GM18520 (cell line): ENCODE data around the gene NPTX1.

ENCODE experiments used
- ATAC-seq: cut with Tn5 transposase; IDR thresholded peaks from one replicate; pipeline ENCODE4 v1.9.1; 2021; ENCODE audit not compliant: unreplicated experiment

Gene NPTX1

DNA sequence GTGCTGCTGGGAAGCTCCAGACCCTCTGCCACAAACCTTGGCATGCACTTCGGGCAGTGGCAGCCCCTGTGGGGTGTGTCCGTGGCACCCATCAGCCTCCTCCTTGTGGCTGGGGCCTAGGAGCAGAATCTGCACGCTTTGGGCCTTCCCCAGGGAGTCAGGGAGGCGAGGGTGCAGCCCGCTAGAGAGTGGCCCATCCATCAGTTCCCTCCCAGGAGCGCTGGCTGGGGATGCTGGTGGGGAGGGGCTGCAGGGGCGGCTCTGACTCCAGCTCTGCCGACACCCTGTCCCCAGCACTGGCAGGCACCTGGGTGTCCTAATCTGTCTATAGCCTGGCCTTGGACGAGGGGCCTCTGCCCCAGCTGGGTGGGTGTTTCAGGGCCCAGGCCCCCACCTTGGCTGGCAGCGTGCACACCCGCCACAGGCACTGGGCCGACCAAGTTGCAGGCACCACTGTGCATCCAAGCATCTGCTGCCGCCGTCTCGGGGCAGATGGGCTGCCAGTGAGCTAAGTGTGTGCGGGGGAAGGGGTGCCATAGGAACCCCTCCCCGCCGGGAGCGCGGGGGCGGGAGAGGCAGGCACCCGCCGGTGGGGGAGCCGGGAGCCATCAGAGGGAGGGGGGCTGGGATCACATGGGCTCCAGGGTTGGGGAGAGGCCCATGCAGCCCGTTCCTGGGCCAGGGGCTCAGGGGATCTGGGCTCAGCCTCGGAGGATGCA is 31.2 kb downstream of the NPTX1 start:
- ATAC-seq = no peak

DNA sequence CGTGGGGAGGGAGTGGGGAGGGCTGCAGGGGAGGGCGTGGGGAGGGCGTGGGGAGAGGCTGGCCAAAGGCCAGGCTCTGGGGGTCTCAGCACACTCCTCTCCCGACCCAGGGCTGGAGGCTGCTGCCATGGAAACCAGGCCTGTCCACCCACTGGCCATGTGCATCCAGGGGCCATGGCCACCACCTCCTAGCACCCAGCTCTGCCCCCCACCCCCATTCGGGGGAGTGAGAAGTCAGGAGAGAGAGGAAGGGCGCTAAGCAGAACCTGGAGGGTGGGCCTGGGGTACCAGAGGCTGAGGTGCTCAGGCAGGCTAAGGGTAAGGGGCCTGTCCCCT is 31.8 kb downstream of the NPTX1 start:
- ATAC-seq = no peak

DNA sequence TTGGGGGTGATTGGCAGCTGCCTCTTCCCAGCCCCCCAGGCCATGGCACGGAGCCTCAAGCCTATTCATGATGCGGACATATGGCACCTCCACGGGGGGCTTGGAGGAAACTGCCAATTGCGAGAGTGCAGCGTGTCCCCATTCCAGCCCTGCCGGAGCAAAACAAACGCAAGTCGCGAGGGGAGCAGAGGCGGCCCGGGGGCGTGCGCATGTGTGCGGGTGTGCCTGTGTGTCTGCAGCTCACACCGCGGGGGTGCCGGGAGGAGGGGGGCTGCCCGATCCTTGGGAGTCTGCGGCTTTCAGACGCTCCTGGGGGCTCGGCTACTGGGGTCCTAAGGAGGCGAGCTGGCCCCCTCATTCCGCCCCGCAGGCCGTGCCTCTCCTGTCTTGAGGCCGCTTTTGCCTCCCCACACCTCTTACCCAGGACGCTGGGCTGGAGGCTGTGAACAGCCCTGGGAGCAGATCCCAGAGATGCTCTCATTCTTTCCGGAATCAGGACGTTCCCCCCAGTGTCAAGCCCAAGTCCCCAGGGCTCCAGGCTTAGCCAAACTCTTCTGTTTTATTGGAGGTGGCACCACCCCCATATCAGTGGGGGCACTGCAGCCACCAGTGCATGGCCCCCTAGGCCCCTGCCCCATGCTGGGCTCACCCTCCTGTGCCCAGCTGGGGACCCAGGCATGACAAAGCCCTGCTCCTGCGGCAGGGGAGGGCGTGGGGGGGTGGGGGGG is 32.3 kb downstream of the NPTX1 start:
- ATAC-seq = no peak

DNA sequence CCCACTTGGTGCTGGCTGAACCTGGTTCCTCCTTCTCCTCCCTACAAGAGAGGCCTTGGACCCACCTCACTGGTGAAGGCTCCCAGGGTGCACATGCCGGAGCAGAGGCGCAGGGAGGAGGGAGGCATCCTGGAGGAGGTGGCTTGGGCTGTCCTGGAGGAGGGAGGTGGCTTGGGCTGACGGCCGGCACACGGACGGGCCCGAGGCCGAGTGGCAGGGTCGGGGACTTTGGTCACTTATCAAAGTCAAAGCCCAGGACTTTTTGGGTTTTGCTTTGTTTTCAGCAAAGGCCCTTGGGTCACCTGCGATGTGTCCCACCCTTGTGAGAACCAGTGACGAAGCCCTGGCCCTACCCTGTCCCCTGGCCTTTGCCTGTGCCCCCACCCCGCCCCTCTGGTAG is 32.9 kb downstream of the NPTX1 start:
- ATAC-seq = no peak

DNA sequence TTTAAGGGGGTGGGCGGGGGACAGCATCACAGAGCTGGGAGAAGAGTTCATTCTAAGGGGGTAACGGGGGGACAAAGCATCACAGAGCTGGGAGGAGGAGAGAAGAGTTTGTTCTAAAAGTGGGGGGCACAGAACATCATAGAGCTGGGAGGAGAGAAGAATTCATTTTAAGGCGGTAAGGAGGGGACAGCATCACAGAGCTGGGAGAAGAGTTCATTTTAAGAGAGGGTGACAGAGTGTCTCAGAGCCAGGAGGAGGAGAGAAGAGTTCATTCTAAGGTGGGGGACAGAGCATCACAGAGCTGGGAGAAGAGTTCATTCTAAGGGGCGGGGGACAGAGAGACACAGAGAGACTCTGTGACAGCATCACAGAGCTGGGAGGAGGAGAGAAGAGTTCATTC is 33.6 kb downstream of the NPTX1 start:
- no peak for ATAC-seq

DNA sequence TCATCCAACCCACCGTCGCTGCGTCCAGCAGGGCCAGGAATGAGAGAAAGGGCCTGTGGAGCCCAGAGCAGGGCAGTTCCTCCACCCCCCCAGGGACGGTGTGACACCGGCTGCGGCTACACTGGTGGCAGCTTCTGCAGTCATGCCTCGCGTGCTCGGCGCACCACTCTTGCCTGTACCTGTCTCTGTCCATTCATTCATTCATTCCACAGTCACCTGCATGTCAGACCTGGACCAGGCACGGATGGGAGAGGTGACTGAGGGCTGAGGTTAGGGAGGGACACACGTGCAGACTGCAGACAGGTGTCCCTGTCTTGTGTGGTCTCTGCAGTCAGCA is 34.1 kb downstream of the NPTX1 start:
- no peak for ATAC-seq

DNA sequence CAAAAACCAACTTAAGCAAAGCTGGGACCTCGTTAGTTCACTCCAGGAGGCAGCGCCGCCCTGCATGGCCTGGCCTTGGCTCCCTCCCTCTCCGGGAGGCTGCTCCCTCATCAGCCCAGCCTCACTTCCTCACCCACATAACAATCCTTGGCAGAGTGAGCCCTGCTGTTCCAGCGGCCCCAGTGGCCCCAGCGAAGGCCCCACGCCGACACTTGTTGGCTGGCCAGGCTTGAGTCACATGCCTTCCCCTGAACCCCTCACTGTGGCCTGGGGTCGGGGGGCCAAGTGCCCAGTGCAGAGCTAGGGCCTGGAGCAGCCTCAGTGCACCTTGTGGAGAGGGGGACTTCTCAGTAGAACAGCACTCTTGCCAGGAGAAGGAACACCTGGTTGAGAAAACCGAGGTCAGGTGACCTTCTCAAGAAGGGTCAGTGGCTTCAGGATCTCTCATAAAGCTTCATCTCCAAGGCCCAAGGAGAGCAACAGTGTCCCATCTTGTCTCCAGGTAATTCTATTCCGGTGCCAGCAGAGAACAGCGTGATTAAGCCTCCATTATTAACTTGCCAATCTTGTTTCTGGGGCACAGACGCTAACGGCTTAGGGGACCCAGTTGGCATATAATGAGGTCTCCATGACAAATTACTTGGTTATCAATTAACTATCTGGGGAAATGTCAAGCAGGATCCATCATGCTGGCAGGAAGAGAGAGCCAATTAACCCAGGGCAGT is 34.6 kb downstream of the NPTX1 start:
- ATAC-seq = no peak

DNA sequence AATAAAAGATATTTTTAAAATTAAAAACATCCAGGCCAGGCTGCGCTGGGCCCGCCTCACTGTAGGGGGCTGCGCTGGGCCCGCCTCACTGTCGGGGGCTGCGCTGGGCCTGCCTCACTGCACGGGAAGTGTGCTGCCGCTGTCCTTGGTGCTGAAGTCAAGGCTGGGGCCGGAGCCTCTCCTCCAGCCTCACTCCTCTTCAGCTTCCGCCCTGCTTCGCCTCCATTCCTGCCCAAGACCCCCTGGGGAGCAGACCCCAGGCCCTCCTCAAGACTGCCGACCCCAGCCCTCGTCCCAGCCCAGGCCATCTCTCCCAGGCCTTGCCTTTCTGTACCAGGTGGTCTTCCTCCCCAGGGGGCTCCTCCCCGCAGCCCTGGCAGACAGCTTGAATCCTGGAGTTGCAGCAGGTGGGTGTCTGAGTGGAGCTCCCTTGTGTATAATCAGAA is 35.3 kb downstream of the NPTX1 start:
- no peak for ATAC-seq

DNA sequence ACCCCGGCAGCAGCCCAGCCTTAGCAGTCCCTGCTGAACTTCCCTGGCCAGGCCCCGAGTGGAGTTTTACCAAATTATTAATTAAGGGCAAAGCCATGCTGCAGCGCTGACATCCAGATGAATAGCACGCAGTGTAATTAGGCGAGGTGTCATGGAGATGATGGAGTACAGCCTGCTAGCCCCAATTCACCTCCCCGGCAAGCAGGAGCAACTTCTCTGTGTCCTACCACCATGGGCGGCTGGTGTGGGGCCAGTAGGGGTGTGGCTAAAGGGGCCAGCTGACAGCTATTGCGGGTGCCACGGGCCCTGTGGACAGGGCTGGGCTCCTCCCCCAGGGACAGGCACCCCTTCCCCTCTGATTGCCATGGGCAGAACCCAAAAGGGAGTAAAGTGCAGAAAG is 36.9 kb downstream of the NPTX1 start:
- no peak for ATAC-seq

DNA sequence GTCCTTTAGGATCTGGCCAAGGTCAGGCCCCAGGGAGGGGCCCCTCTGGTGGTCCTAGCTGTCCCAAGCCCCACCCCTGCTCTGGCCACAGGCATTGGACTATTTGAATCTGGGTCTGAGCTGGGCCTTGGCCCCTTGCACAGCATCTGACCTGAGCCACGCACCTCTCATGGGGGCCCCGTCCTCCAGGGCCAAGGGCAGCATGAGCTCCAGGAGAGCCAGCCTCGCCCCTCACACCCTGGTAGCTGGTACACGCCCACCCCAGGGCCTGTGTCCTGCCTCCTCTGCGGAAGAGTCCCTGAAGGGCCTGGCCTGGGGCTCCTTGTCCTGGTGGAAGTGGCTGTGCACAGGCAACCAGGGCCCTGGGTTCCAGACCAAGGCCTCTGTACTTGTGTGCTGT is 37.6 kb downstream of the NPTX1 start:
- ATAC-seq = no peak

DNA sequence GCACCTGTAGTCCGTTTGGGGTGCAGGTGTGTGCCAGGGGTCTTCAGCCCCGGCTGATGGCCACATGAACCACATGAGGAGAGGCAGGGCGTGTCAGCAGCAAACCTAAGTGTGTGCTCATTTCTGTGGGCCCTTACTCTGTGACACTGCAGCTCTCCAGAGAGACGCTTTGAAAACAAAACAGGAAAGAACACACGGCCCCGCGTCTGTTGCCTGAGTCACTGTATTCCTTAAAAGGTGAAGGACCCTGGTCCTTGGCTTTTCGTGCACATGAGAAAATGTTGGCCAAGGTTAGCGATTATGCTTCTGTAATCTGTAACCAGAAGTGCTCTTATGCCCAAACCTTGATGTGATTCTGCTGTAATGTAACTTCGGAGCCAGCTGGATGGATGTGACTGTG is 38.9 kb downstream of the NPTX1 start:
- ATAC-seq = no peak

DNA sequence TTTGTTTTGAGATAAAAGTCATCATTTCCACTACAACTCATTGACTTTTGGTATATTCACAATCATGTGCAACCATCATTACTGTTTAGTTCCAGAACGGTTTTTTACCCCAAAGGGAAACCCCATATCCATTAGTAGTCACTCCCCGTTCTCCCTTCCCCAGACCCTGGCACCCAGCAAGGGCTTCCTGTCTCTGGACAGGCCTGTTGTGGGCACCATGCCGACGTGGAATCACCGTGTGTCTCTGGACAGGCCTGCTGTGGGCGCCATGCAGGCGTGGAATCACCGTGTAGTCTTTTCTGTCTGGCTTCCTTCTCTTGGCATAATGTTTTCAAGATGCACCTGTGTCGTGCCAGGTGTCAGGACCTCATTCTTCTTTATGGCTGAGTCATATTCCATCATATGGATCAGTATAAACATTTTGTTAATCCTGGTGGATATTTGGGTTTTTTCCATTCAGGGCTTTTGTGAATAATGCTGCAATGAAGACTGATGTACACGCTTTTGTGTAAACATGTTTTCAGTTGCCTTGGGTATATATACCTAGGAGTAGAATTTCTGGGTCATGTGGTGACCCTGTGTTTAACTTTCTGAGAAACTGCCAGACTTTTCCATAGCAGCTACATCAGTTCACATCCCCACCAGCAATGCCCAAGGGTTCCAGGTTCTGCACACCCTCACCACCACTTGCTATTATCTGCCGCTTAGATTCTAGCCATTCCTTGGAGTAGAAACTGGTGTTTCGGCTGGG is 42.3 kb downstream of the NPTX1 start:
- ATAC-seq = no peak

DNA sequence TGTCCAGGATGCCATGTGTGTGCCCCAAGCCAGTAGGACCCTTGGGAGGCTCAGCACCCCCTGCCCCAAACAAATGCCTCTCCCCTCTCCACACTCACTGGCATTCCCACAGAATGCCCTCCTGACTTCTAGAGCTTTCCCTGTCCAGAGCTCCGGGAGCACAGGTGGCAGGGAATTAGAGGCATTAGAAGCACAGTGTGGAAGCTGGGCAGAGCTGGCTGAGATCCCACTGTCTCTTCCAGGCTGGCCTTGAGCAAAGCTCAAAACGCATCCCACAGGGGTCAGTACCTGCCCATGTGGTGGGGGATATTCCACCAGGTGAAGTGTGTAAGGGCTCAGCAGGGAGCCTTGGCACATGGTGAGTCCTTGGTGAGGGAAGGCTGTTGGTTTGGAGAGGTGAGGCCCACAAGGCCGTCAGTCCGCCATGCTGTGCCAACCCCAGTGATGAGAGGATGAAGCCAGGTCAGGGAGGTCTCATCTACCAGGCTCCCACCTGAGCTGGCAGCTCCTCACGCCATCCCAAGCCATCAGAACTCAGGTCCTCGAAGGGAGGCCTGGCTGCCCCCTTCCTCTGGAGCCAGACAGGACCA is 43.4 kb downstream of the NPTX1 start:
- ATAC-seq = no peak

DNA sequence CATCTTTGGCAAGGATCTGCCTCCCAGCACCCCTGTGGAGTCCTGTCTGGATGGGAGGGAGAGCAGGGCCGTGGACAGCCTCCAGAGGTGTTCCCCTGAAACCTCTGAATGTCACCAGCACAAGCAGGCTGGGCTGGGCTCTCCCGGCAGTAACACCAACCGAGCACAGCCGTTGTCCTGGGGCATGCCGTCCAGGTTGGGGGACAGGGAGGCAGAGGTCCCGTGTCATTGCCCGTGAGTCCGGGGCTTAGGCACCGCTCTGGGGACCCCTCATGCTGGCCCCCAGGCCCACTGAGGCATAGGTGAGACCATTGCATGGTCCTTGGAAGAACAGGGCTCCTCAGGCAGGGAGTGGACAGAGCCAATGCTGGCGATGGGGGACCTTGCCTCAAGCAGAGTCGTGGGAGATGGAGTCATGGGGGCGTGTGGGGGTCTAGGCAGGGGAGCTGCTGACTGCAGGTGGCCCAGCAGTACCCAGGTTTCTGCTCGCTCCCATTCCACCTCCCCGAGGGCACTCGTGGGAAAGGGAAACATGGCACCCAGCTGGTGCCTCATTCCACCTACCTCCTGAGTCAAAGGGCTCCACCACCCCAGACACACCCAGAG is 44.0 kb downstream of the NPTX1 start:
- ATAC-seq = no peak

DNA sequence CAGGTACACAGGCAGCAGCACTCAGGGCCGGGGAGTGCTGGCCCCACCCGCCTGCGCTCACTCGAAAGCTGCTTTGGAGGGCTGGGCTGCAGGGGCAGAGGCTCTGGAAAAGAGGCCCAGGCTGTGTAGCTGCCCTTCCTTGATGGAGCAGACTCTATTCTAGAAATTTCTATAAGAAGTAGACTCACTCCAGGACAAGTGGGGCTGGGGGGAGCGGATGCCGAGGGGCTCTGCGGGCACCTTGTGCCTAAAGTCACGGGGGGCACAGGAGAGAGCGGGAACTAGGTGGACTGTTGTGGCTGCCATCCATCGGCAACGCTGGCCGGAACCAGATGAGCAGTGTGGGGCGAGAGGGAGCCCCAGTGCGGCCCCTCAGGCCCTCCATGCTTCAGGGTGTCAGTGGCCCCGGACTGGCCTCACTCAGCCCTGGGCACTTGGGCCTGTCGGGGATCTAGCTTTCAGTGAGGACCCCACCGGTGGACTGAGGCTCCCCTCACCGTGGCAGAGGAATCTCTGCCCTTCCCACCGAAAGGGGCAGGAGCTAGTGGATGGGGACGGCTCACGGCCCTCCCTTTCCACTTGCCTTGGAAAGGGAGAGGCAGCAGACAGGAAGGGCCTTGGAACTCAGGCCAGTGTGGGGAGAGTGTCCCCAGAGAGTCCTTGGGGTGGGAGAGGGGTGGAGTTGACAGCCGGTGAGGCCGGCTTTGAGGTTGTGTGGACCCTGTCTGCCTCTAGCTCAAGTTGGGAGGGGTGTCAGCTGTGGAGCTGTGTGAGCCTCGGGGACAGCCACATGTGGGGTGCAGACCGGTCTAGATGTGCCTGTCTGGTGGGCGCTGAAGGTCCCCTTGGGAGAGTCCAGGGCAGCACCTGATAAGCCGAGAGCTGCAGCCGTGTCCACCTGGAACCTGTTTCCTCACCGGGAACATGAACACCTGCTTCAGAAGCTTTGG is 44.9 kb downstream of the NPTX1 start:
- ATAC-seq = no peak

DNA sequence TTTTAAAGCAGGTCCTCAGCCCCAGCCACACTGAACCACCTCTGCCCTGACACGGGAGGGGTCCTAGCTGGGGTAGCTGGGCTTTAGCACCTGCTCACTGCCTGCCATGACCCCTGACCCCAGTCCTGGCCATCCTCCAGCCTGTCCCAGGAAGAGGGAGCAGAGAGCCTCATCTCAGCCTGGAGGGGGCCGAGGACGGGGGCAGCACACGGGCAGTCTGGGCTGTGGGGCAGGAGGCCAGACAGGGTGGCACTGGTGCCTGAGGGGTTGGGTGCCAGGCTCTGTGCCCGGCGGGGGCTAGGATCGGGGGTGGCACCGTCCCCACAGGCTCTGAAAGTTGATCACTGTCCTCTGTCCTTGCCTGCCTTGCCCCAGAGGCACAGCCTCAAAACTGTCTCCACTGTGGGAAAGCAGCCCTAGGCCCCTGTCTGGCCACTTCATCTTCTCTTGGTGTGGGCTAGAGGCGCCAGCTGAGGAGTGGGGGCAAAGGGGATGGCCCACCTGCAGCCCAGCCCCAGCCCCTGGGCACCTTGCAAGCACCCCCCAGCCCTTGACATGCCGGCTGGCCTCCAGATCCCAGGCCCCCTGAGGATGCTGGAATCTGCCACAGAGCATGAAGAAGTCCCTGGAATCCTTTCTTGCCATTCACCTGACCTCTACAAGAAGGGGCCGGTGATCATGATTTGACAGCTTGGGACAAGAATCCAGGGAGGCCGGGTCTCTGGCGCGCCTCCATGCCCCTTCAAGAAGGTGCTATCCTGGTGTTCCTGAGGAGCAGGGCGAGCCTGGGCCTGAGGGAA is 45.8 kb downstream of the NPTX1 start:
- no peak for ATAC-seq

DNA sequence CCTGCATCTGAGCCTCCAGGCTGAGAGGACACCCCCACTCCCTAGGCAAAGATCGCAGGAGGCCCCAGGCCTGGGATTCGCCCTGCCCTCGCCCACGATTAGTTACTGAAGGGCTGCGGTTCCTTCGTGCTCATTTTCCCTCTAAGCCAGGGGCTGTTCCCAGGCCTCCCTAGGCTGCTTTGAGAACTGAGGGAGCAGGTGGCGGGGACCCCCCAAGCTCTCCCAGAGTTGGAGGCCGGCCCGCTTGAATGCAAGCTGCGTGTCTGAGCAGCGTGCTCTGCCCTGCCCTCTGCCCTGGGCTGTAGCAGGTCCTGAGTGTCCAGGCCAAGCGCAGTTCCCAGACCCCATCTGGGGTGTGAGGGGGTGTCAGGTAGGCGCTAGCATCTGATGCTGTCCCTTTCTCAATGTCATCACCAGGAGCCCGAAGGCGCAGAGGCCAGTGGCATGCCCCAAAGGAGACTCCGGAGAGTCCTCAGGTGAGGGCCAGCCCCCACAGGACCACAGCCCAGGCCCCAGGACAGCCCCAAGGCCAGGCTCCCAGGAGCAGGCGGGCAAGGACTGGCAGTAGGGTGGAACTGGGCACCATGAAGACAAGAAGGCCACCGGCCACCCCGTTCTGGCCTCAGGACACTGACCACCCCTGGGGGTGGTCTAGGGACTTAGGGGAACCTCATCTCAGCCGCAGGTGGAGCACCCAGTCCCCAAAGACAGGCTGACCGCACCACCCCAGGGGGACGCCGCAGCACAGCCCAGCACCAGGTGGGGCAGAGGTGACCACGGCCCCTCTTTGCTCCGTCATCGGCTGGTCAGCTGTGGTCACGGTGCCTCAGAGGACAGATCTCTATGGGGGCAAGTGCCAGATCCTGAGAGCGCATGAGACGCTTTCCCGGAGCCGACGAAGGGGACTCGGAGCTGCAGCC is 46.8 kb downstream of the NPTX1 start:
- ATAC-seq = no peak

DNA sequence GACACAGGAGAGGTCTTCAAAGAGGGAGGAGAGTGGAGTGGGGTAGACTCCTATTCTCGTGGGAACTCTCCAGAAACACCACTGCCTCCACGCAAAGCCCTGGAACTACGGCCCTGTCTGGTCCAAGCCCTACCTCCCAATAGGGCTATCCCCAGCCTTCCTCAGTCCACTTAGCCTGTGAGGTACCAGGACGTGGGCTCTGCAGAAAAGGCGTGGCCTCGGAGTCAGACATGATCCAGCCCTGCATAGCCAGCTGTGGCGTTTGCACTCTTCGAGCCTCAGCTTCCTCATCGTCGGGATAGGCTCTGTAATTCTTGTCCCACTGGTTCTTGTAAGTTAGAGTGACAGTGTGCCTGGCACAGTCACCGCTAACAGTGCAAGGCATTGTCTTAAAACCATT is 47.6 kb downstream of the NPTX1 start:
- no peak for ATAC-seq
